ENCODE measurements around the gene GALC.

DNA sequence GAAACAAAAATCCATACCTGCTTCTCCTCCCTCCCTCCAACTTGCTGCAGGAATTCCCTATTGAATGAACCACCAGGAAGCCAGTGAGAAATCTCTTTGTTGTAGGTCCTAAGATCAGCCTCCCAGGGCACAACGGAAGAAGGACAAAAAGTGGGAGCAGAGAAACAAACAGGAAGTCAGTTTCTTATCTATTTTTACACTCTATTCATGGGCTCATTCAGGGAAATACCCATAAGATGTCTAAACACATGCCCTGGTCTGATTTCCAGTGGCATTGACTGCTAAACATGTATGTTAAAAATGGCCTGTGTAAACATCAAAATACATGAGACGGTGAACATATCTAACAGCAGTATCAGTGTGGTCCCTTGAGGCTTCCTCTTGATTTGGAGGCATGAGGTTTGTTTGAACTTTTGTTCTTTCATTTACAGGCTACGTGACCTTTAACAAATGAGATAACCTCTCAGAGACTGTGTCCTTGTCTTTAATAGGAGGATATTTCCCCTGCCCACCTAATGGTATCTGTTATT is 30.7 kb upstream of the GALC start:
- TF ChIP-seq, protein P1, sequence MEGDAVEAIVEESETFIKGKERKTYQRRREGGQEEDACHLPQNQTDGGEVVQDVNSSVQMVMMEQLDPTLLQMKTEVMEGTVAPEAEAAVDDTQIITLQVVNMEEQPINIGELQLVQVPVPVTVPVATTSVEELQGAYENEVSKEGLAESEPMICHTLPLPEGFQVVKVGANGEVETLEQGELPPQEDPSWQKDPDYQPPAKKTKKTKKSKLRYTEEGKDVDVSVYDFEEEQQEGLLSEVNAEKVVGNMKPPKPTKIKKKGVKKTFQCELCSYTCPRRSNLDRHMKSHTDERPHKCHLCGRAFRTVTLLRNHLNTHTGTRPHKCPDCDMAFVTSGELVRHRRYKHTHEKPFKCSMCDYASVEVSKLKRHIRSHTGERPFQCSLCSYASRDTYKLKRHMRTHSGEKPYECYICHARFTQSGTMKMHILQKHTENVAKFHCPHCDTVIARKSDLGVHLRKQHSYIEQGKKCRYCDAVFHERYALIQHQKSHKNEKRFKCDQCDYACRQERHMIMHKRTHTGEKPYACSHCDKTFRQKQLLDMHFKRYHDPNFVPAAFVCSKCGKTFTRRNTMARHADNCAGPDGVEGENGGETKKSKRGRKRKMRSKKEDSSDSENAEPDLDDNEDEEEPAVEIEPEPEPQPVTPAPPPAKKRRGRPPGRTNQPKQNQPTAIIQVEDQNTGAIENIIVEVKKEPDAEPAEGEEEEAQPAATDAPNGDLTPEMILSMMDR (conservative IDR thresholded peaks at IDR 0.05; ENCODE audit: low read length) = no peak
- no peak for TF ChIP-seq EZH2phosphoT487 (IDR thresholded peaks at IDR 0.05; ENCODE audit: borderline replicate concordance)
